Measurements from ENCODE around the gene MS4A6A.

GRCh38 chr11:60165538-60165937 lies 17.3 kb downstream of the MS4A6A start:
- TF ChIP-seq RAD21 (IDR thresholded peaks at IDR 0.05; ENCODE audit: low read depth) (no peak), TEAD4 (IDR thresholded peaks at IDR 0.05) (no peak), CEBPB (IDR thresholded peaks at IDR 0.05) (no peak), EP300 (IDR thresholded peaks at IDR 0.05; ENCODE audit: borderline replicate concordance) (no peak), ZBTB7A (IDR thresholded peaks at IDR 0.05; ENCODE audit: low read depth) (no peak), NFIC (IDR thresholded peaks at IDR 0.05) (no peak)
- TF ChIP-seq, protein P1, sequence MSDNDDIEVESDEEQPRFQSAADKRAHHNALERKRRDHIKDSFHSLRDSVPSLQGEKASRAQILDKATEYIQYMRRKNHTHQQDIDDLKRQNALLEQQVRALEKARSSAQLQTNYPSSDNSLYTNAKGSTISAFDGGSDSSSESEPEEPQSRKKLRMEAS (IDR thresholded peaks at IDR 0.05), result no peak

All from Ishikawa (cell line).